PC-9 (cell line): Measurements from ENCODE around the gene DPP4.

ENCODE experiments used
- CTCF ChIP-seq: fragments of 200-600 bp; sonication (generic); conservative IDR thresholded peaks from 2 replicates; pipeline ENCODE4 v1.6.1; 2017; ENCODE audit warnings: mixed run types, antibody characterized with exemption, mild to moderate bottlenecking, moderate library complexity
- EZH2 ChIP-seq: fragments of 200-600 bp; sonication (generic); IDR thresholded peaks from 2 replicates; pipeline ENCODE4 v1.8.0; 2017; ENCODE audit warnings: antibody characterized with exemption, low read depth

GRCh38 chr2:161971551-161971950, 102.5 kb downstream of the DPP4 start:
- TF ChIP-seq EZH2 = no peak
- no peak for TF ChIP-seq CTCF
